GM12878 (cell line): ENCODE results near the gene PINLYP. TPM values are rescaled to one million over a fixed set of nuclear protein-coding genes. Genes with fewer than 3 reads are reported as not detected.

Source experiments
- ATAC-seq: fragments of 200-7000 bp; cut with Tn5 transposase; 3 replicates; pipeline ENCODE4 v1.9.1; 2020; ENCODE audit warnings: mild to moderate bottlenecking, moderate library complexity
- BruUV-seq: library from RNA; stranded (reverse); fragments of 400-500 nt; replicated peaks from 2 replicates; lab custom pipeline; 2021; lab: Mats Ljungman, UMichigan
- CTCF ChIA-PET: fragments of 300-600 bp; sonication (Branson Sonifier 250); formaldehyde crosslinking; extraction: SDS; loops from one replicate; lab custom pipeline; 2021; ENCODE audit warnings: inconsistent platforms; lab: Yijun Ruan, JAX
- POLR2A ChIA-PET: fragments of 350-600 bp; formaldehyde crosslinking; extraction: SDS; loops from one replicate; lab custom pipeline; 2021; ENCODE audit warnings: inconsistent platforms; lab: Charles Lee
- RAD21 ChIA-PET: fragments of 300-600 bp; sonication (Branson Sonifier 250); formaldehyde crosslinking; loops from one replicate; lab custom pipeline; 2023; ENCODE audit warnings: antibody characterized with exemption; ENCODE audit not compliant: unreplicated experiment; lab: Charles Lee
- SMC1A ChIA-PET: fragments of 300-600 bp; sonication (Branson Sonifier 250); formaldehyde crosslinking; loops from one replicate; lab custom pipeline; 2023; ENCODE audit not compliant: unreplicated experiment, uncharacterized antibody; lab: Charles Lee
- DNase-seq: peaks from one replicate; pipeline ENCODE4 v3.0.0-alpha.2; 2011; ENCODE audit warnings: low read depth, low spot score
- FAIRE-seq: peaks from 3 replicates; lab custom pipeline; 2011; peaks lifted over from hg19 to GRCh38; lab: Jason Lieb, UNC
- H2AFZ ChIP-seq: 2 replicates; pipeline ENCODE4 v1.6.0; 2011; ENCODE audit warnings: low read depth, low read length, control low read depth; ENCODE audit not compliant: control insufficient read depth
- H3K27ac ChIP-seq: 2 replicates; pipeline ENCODE4 v1.5.1; 2011; ENCODE audit warnings: control low read depth; ENCODE audit not compliant: control insufficient read depth, insufficient read depth
- H3K27me3 ChIP-seq, 2 experiments: replicated peaks in 1 of 2; 2 replicates each; pipeline versions ENCODE4 v1.6.0 to v1.6.1; 2011; ENCODE audit warnings: low read length in 1 of 2; ENCODE audit not compliant: control insufficient read depth in 2 of 2, insufficient read depth in 2 of 2
- H3K36me3 ChIP-seq, 2 experiments: 2 replicates each; pipeline ENCODE4 v1.5.1; 2011; ENCODE audit warnings: low read length in 1 of 2; ENCODE audit not compliant: control insufficient read depth in 2 of 2, insufficient read depth in 2 of 2
- H3K4me1 ChIP-seq: 2 replicates; pipeline ENCODE4 v1.6.1; 2011; ENCODE audit warnings: mild to moderate bottlenecking, low read length, moderate library complexity, mixed read lengths; ENCODE audit not compliant: control insufficient read depth, insufficient read depth
- H3K4me2 ChIP-seq: 2 replicates; pipeline ENCODE4 v1.6.0; 2011; ENCODE audit warnings: control low read depth; ENCODE audit not compliant: control insufficient read depth, insufficient read depth
- H3K4me3 ChIP-seq: fragments of 200-600 bp; sonication (generic); 2 replicates; pipeline ENCODE4 v1.5.1; 2016
- H3K79me2 ChIP-seq: 2 replicates; pipeline ENCODE4 v1.6.0; 2011; ENCODE audit warnings: low read length; ENCODE audit not compliant: control insufficient read depth, insufficient read depth
- H3K9ac ChIP-seq: 2 replicates; pipeline ENCODE4 v1.8.0; 2011; ENCODE audit warnings: low read length, control low read depth, mixed read lengths; ENCODE audit not compliant: control insufficient read depth, insufficient read depth
- H3K9me3 ChIP-seq: replicated peaks from 3 replicates; pipeline ENCODE4 v1.5.1; 2011; ENCODE audit warnings: mild to moderate bottlenecking, low read length; ENCODE audit not compliant: control insufficient read depth, insufficient read depth
- H4K20me1 ChIP-seq: 2 replicates; pipeline ENCODE4 v1.6.0; 2011; ENCODE audit not compliant: control insufficient read depth, insufficient read depth
- BCL3 ChIP-seq: IDR thresholded peaks from 2 replicates; pipeline ENCODE4 v1.6.1; 2011; ENCODE audit warnings: borderline replicate concordance, low read depth, mild to moderate bottlenecking, moderate library complexity, low read length; ENCODE audit not compliant: insufficient read depth, poor library complexity, severe bottlenecking
- EGR1 ChIP-seq, 2 experiments: IDR thresholded peaks; 1 replicate in 1 of 2; 2 replicates in 1 of 2; pipeline ENCODE4 v1.6.1; 2011 to 2012; ENCODE audit warnings: low read depth in 2 of 2, low read length in 2 of 2, borderline replicate concordance in 1 of 2, mild to moderate bottlenecking in 1 of 2, moderate library complexity in 1 of 2
- ETV6 ChIP-seq, 2 experiments: fragments of 450-650 bp in 1 of 2; IDR thresholded peaks in 1 of 2; conservative IDR thresholded peaks in 1 of 2; 2 replicates each; pipeline ENCODE4 v1.6.1; 2014; ENCODE audit warnings: antibody characterized with exemption in 1 of 2, borderline replicate concordance in 1 of 2, low read depth in 1 of 2, mild to moderate bottlenecking in 1 of 2, moderate library complexity in 1 of 2
- HCFC1 ChIP-seq: fragments of 150-350 bp; IDR thresholded peaks from 2 replicates; pipeline ENCODE4 v1.6.1; 2014; ENCODE audit warnings: low read length
- RAD51 ChIP-seq: fragments of 450-650 bp; IDR thresholded peaks from 2 replicates; pipeline ENCODE4 v1.6.1; 2016; ENCODE audit warnings: moderate library complexity, mild to moderate bottlenecking, inconsistent platforms
- TAF1 ChIP-seq: IDR thresholded peaks from 2 replicates; pipeline ENCODE4 v1.6.1; 2011; ENCODE audit warnings: mild to moderate bottlenecking, low read depth, low read length, borderline replicate concordance
- TBL1XR1 ChIP-seq: IDR thresholded peaks from 2 replicates; pipeline ENCODE4 v1.6.1; 2012; ENCODE audit warnings: low read depth, low read length, improper control_type of control experiment
- ZBTB33 ChIP-seq: fragments of 450-650 bp; IDR thresholded peaks from 2 replicates; pipeline ENCODE4 v1.6.1; 2017; ENCODE audit warnings: mild to moderate bottlenecking
- ZNF622 ChIP-seq: fragments of 450-650 bp; IDR thresholded peaks from 2 replicates; pipeline ENCODE4 v1.6.1; 2017; ENCODE audit warnings: mild to moderate bottlenecking, inconsistent platforms
- ZNF687 ChIP-seq: fragments of 450-650 bp; IDR thresholded peaks from 2 replicates; pipeline ENCODE4 v1.6.1; 2017; ENCODE audit warnings: mild to moderate bottlenecking, moderate library complexity
- WGBS: methylation state at CpG from one replicate; pipeline ENCODE4 v1.1.6; 2016; ENCODE audit warnings: low lambda C conversion rate; ENCODE audit not compliant: insufficient replicate concordance, insufficient coverage; ENCODE audit errors: missing lambda C conversion rate; 5-methylcytosine and 5-hydroxymethylcytosine counted together
- in situ Hi-C: fragments of 300-500 bp; cut with MboI; formaldehyde crosslinking; loops from 9 replicates; pipeline ENCODE4 v1.14.3; 2018; ENCODE audit warnings: mixed read lengths
- intact Hi-C: fragments of 100-400 bp; cut with micrococcal nuclease; formaldehyde crosslinking; loops from one replicate; pipeline ENCODE4 v1.14.2; 2022; ENCODE audit not compliant: unreplicated experiment
- polyA plus RNA-seq, 11 experiments: library from polyadenylated mRNA; depleted of rRNA in 4 of 11; unstranded in 6 of 11; stranded (reverse) in 5 of 11; fragments of >200 nt; fragmentation: Nextera tagmentation in 4 of 11; fragmentation: Illumina TruSeq in 1 of 11; extraction: Ambion mirVana in 4 of 11; extraction: Trizol in 1 of 11; gene quantifications; 1 replicate in 1 of 11; 2 replicates in 10 of 11; pipeline versions ENCODE4 v1.2.1 to v1.2.3, GENCODE V29; 2011 to 2016; ENCODE audit warnings: inconsistent platforms in 2 of 11, missing spikeins in 2 of 11, low read depth in 1 of 11
- total RNA-seq, 4 experiments: library from RNA; depleted of rRNA in 3 of 4; stranded (reverse); fragments of >200 nt in 3 of 4; fragmentation: Illumina TruSeq in 1 of 4; extraction: Trizol in 1 of 4; gene quantifications; 2 replicates each; pipeline versions ENCODE4 v1.2.1 to v1.2.3, GENCODE V29; 2013 to 2021

PINLYP gene
- total and polyA plus RNA-seq, 10 of the 15 experiments (the other 5 are each of a cell fraction or from before 2014, with no cell fraction given): 1.0 to 26.9 (median 11.4) TPM

- Histone ChIP-seq H4K20me1 (no peaks in the 10 kb centered on the region), H3K27ac (no peak overlapping the region), H2AFZ (no peak overlapping the region), H3K36me3 (peaks cover 8 to 17% of the 10 kb centered on the region in 2 experiments; a peak in 3 of 4 replicates), H3K9ac (no peak overlapping the region), H3K9me3 (no peaks in the 10 kb centered on the region), H3K27me3 (no peaks in the 10 kb centered on the region), H3K79me2 (no peaks in the 10 kb centered on the region), H3K4me3 (no peak overlapping the region), H3K4me2 (no peak overlapping the region), H3K4me1 (no peaks in the 10 kb centered on the region)
- no TSS peak for BruUV-seq
- FAIRE-seq (no peak), DNase-seq (no peak), ATAC-seq (no peak)
- POLR2A ChIA-PET: no interaction called here
- WGBS: 54% methylated on average over 2 of the region's 2 CpGs
- TF ChIP-seq TBL1XR1: no peak
- no peak for TF ChIP-seq ZNF622
- no peak for TF ChIP-seq BCL3
- TF ChIP-seq EGR1 (IDR thresholded peaks at IDR 0.05; ENCODE audit: borderline replicate concordance in 1 of 2, low read depth in 2 of 2, low read length in 2 of 2): no peak
- no peak for TF ChIP-seq RAD51
- TF ChIP-seq ZBTB33: no peak
- TF ChIP-seq ZNF687: no peak
- no peak for TF ChIP-seq HCFC1
- TF ChIP-seq TAF1: no peak
- TF ChIP-seq ETV6 (conservative IDR thresholded peaks at IDR 0.05 in 1 of 2, IDR thresholded peaks at IDR 0.05 in 1 of 2; ENCODE audit: borderline replicate concordance in 1 of 2, low read depth in 1 of 2): no peak
- intact Hi-C loops (no loop called here), in situ Hi-C loops (no loop called here)
- SMC1A ChIA-PET: no interaction called here
- CTCF ChIA-PET: interaction anchor here (0.6 to 1.5 kb wide), 4 partner anchors 11 to 261 kb away, joined by 3 to 4 read pairs (median 3); no protein-coding TSS in a partner anchor
- RAD21 ChIA-PET: no interaction called here
These were observed 26.9 kb upstream of the PINLYP start for GRCh38 chr19:43548706-43549105.
